Activated CD4-positive, alpha-beta T cell treated with anti-CD3 and anti-CD28 coated beads, Interleukin-2, amount 10 ng/mL, durations not matched to agents 7 days and 5 days (primary cell): ENCODE results near the gene TREML1. TPM values are rescaled to one million over a fixed set of nuclear protein-coding genes. Genes with fewer than 3 reads are reported as not detected.
"Not testable (repeated sequence)": the region's sequence is repeated elsewhere in the genome, so short reads cannot be mapped to it uniquely, and the experiment has no call there.

ENCODE experiments used
- CTCF ChIA-PET: fragments of 350-600 bp; sonication (Branson Sonifier 250); formaldehyde crosslinking; loops from one replicate; lab custom pipeline; 2021; ENCODE audit warnings: antibody characterized with exemption; lab: Charles Lee
- POLR2A ChIA-PET: fragments of 350-600 bp; sonication (Branson Sonifier 250); formaldehyde crosslinking; loops from one replicate; lab custom pipeline; 2021; ENCODE audit warnings: antibody characterized with exemption; lab: Charles Lee
- DNase-seq: peaks from one replicate; pipeline ENCODE4 v3.0.0-alpha.2; 2020
- H3K27ac Mint-ChIP-seq: one replicate; pipeline ENCODE4 v1.8.0; 2021; ENCODE audit warnings: mild to moderate bottlenecking, moderate library complexity, mixed read lengths
- H3K27me3 Mint-ChIP-seq: one replicate; pipeline ENCODE4 v1.8.0; 2021; ENCODE audit warnings: mixed read lengths
- H3K36me3 Mint-ChIP-seq: one replicate; pipeline ENCODE4 v1.8.0; 2021; ENCODE audit warnings: low read depth, mixed read lengths
- H3K4me1 Mint-ChIP-seq: one replicate; pipeline ENCODE4 v1.8.0; 2021; ENCODE audit warnings: mixed read lengths
- H3K4me3 Mint-ChIP-seq: one replicate; pipeline ENCODE4 v1.8.0; 2021; ENCODE audit warnings: mild to moderate bottlenecking, moderate library complexity, mixed read lengths
- H3K9me3 Mint-ChIP-seq: one replicate; pipeline ENCODE4 v1.8.0; 2021; ENCODE audit warnings: mixed read lengths
- total RNA-seq, 2 experiments: library from RNA; stranded (reverse); gene quantifications; one replicate each; pipeline ENCODE4 v1.2.3, GENCODE V29; 2021

The TREML1 gene
- total RNA-seq, 2 experiments from 2014 or later: not detected

DNA sequence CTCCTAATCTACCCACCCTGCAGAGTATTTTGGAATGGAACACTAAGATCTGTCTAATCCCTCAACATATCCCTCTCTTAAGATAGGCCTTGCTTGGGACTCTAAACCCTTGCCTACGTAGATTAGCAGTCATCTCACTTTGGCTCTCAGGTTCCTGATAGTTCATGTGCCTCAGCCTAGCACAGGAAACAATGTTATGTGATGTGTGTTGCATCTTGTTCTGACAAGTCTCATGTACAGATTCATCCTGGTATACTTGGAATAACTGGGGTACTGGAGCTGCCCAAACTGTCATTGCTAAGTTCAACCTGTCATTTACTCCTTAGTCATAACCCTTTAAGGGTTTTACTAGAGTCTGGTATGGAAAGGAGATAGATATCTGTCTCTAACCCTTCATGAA is 34.1 kb downstream of the TREML1 start:
- no peak for DNase-seq
- Mint-ChIP-seq H3K36me3 (peaks cover 8% of the 10 kb centered on the region), H3K4me3 (no peak overlapping the region), H3K27ac (no peak overlapping the region), H3K27me3 (no peaks in the 10 kb centered on the region), H3K9me3 (no peaks in the 10 kb centered on the region), H3K4me1 (no peaks in the 10 kb centered on the region)
- ChIA-PET POLR2A (no interaction called here), CTCF (interaction anchor here (0.7 to 1.4 kb wide), 2 partner anchors 9 to 585 kb away, joined by 3 read pairs; no protein-coding TSS in a partner anchor)

DNA sequence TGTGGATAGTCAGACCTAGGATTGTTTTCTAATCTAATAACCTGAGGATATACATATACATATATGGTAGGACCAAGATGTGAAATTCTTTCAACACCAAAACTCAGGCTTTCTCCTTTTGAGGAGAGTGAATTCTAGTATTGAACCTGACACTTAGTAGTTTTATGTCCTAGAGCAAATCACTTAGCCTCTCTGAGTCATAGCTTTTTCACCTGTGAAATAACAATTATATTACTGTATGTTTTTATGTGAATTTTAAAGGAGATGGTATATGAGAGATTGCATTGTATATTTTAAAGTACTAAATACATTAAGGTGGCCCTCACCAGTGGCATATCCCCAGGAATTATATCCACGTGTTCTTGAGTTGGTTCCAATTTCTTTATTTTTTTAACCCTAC is 34.6 kb downstream of the TREML1 start:
- DNase-seq: no peak
- H3K27me3 Mint-ChIP-seq: no peaks in the 10 kb centered on the region
- H3K4me1 Mint-ChIP-seq: no peaks in the 10 kb centered on the region
- no peak overlapping the region for H3K27ac Mint-ChIP-seq
- H3K9me3 Mint-ChIP-seq: no peaks in the 10 kb centered on the region
- H3K36me3 Mint-ChIP-seq: peaks cover 8% of the 10 kb centered on the region
- no peak overlapping the region for H3K4me3 Mint-ChIP-seq
- ChIA-PET POLR2A (no interaction called here), CTCF (interaction anchor here (0.7 to 1.4 kb wide), 2 partner anchors 9 to 586 kb away, joined by 3 read pairs; no protein-coding TSS in a partner anchor)

DNA sequence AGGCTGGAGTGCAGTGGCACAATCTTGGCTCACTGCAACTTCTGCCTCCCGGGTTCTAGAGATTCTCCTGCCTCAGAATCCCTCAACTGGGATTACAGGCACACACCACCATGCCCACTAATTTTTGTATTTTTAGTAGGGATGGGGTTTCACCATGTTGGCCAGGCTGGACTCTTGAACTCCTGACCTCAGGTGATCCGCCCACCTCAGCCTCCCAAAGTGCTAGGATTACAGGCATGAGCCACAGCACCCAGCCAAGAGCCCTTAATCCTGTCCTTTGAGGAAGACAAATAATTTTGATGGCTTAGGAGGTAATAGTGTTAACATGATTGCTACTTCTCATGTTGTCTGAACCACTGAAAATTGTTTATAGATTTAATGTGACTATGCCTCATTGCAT is 39.1 kb downstream of the TREML1 start:
- H3K4me1 Mint-ChIP-seq, H3K9me3 Mint-ChIP-seq, H3K36me3 Mint-ChIP-seq, H3K27me3 Mint-ChIP-seq, CTCF ChIA-PET, H3K27ac Mint-ChIP-seq, DNase-seq, POLR2A ChIA-PET, H3K4me3 Mint-ChIP-seq: not testable (repeated sequence)

DNA sequence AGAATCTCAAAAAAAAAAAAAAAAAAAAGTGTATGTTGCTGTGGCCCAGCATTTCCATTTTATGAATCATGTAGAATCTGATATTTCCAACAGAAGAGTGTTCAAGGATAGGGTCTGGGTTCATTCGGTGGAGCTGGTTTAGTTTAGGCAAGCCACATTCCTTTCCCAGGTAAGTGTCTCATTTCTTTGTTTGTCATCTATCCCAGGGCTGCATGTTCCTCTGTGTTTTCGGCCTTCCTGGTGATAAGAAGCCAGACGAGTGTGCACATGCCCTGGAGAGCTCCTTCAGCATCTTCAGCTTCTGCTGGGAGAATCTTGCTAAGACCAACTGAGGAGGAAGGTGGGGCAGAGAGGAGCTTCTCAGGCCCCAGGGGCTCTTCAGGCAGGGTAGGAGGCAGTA is 43.1 kb downstream of the TREML1 start:
- ChIA-PET CTCF (interaction anchor here (1.6 kb wide), 1 partner anchor 9 kb away, joined by 3 read pairs; no protein-coding TSS in a partner anchor), POLR2A (no interaction called here)
- Mint-ChIP-seq H3K4me3 (no peak overlapping the region), H3K9me3 (no peaks in the 10 kb centered on the region), H3K27ac (no peak overlapping the region), H3K36me3 (no peaks in the 10 kb centered on the region), H3K4me1 (no peaks in the 10 kb centered on the region), H3K27me3 (no peaks in the 10 kb centered on the region)
- DNase-seq: no peak

DNA sequence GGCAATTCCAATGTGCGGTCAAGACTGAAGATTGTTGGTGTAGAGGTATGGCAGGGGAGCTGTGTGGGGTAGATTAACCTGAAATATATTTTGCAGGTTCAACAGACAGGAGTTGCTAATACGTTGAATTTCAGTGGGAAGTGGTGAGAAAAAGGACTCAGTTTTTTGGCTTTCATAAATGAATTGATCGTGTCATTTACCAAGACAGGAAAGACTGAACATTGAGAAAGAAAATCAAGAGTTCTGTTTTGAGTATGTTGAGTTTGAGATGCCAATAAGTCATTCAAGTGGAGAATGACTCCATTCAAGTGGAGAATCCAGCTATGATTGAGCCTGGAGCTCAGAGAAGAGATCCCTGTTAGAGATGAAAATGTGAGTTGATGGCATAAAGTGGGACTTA is 50.3 kb downstream of the TREML1 start:
- Mint-ChIP-seq H3K36me3 (peaks cover 17% of the 10 kb centered on the region), H3K4me1 (peaks cover 1% of the 10 kb centered on the region), H3K27ac (no peak overlapping the region), H3K9me3 (no peaks in the 10 kb centered on the region), H3K27me3 (no peaks in the 10 kb centered on the region), H3K4me3 (no peak overlapping the region)
- ChIA-PET CTCF (interaction anchor here (1.2 to 1.4 kb wide), 4 partner anchors 24 to 93 kb away, joined by 3 read pairs; no protein-coding TSS in a partner anchor), POLR2A (no interaction called here)
- DNase-seq: no peak

DNA sequence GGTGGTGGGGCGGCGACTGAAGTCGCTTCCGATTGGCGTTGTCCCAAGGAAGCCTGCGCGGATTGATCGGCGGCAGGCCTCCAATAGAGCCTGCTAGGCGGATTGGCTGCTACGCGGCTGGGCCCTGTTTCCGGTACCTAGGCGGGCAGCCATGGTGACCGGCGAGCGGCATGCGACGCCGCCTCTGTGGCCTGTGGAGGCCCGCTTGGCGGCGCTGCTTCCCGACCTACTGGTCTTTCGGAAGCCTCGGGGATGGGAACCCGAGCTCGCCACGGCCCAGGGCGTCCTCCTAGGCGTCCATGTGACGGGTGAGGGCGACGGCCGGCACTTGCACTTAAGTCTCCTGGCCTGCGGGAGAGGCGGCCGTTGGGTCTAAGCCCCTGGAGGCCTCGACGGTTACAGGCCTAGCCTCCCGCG is 53.3 kb downstream of the TREML1 start:
- ChIA-PET POLR2A (no interaction called here), CTCF (interaction anchor here (1.0 to 1.4 kb wide), 2 partner anchors 13 to 87 kb away, joined by 3 read pairs; no protein-coding TSS in a partner anchor)
- Mint-ChIP-seq H3K36me3 (peaks cover 45% of the 10 kb centered on the region), H3K9me3 (no peaks in the 10 kb centered on the region), H3K27me3 (no peaks in the 10 kb centered on the region), H3K27ac (no peak overlapping the region), H3K4me1 (peaks cover 4% of the 10 kb centered on the region), H3K4me3 (no peak overlapping the region)
- no peak for DNase-seq

Other genes with a start within 250 kb of the TREML1 start
- 1 to 10 TPM; 1.1 to 1.6 TPM for gene UNC5CL, start 115.1 kb downstream of the TREML1 start, total RNA-seq
- gene TSPO2, start 111.9 kb downstream of the TREML1 start, total RNA-seq: not detected
- gene APOBEC2, start 101.1 kb downstream of the TREML1 start, total RNA-seq: not detected
- gene OARD1, start 82.0 kb downstream of the TREML1 start, total RNA-seq: 10 to 100 TPM; 28.4 to 32.2 TPM
- gene NFYA, start 81.4 kb downstream of the TREML1 start, total RNA-seq: 10 to 100 TPM; 33.8 to 36.9 TPM
- gene TREM2, start 8.8 kb upstream of the TREML1 start, total RNA-seq: not detected
- 10 to 100 TPM; 22.9 to 25.8 TPM for gene TREML2, start 46.8 kb upstream of the TREML1 start, total RNA-seq
- not detected for gene TREML4, start 74.0 kb upstream of the TREML1 start, total RNA-seq
- under 1 TPM in 1 of 2 experiments, not detected in 1; 0.40 TPM for gene TREM1, start 132.3 kb upstream of the TREML1 start, total RNA-seq
- not detected for gene NCR2, start 181.3 kb upstream of the TREML1 start, total RNA-seq